ENCODE results near the gene PGM5. TPM values are rescaled to one million over a fixed set of nuclear protein-coding genes. Genes with fewer than 3 reads are reported as not detected.

The PGM5 gene
- total RNA-seq, 1 experiment from 2014 or later: 0.13 TPM

GRCh38 chr9:68416936-68417564 is 60.6 kb downstream of the PGM5 start:
- DNase-seq (ENCODE audit: low spot score) (peak; percentile 16), ATAC-seq (peak; percentile 86)
- Mint-ChIP-seq H3K4me1 (peaks cover 4% of the 10 kb centered on the region; the same call in 1 of the 2 replicates), H3K4me3 (no peak overlapping the region), H3K36me3 (no peaks in the 10 kb centered on the region), H3K9me3 (no peaks in the 10 kb centered on the region), H3K27me3 (ENCODE audit: low read depth) (peaks cover 10% of the 10 kb centered on the region), H3K27ac (no peak overlapping the region)
- TF ChIP-seq SMAD4 (CRISPR knock-in tag; IDR thresholded peaks at IDR 0.05): no peak
- no peak for TF ChIP-seq SOX15 (CRISPR knock-in tag; IDR thresholded peaks at IDR 0.05)
- TF ChIP-seq E2F5 (CRISPR knock-in tag; IDR thresholded peaks at IDR 0.05): no peak
- TF ChIP-seq TEAD1 (CRISPR knock-in tag; IDR thresholded peaks at IDR 0.05): no peak
- no peak for TF ChIP-seq ZNF219 (CRISPR knock-in tag; IDR thresholded peaks at IDR 0.05; ENCODE audit: borderline replicate concordance)
- no peak for TF ChIP-seq FOXP4 (CRISPR knock-in tag; IDR thresholded peaks at IDR 0.05)
- no peak for TF ChIP-seq ELF4 (CRISPR knock-in tag; IDR thresholded peaks at IDR 0.05; ENCODE audit: low read depth)
- TF ChIP-seq CTCF (IDR thresholded peaks at IDR 0.05): no peak
- no peak for TF ChIP-seq ATF1 (CRISPR knock-in tag; IDR thresholded peaks at IDR 0.05)
- no peak for TF ChIP-seq GABPB1 (CRISPR knock-in tag; IDR thresholded peaks at IDR 0.05)
- ChIA-PET CTCF (interaction anchor here (0.5 to 2.4 kb wide), 29 partner anchors 10 to 618 kb away, joined by 3 to 27 read pairs (median 4); partner anchors contain the start of genes FXN and TMEM252), POLR2A (no interaction called here)

- Mint-ChIP-seq H3K36me3 (no peaks in the 10 kb centered on the region), H3K4me3 (no peak overlapping the region), H3K27ac (no peak overlapping the region), H3K4me1 (no peaks in the 10 kb centered on the region), H3K9me3 (peaks cover under 1% of the 10 kb centered on the region), H3K27me3 (ENCODE audit: low read depth) (peaks cover 11% of the 10 kb centered on the region)
- no peak for TF ChIP-seq SMAD3 (CRISPR knock-in tag; IDR thresholded peaks at IDR 0.05; ENCODE audit: borderline replicate concordance)
- no peak for TF ChIP-seq ZNF532 (CRISPR knock-in tag; IDR thresholded peaks at IDR 0.05; ENCODE audit: borderline replicate concordance)
- no peak for TF ChIP-seq NR3C1 (CRISPR knock-in tag; conservative IDR thresholded peaks at IDR 0.05; ENCODE audit: low read depth)
- TF ChIP-seq MAX (CRISPR knock-in tag; IDR thresholded peaks at IDR 0.05): no peak
- TF ChIP-seq GABPB1 (CRISPR knock-in tag; IDR thresholded peaks at IDR 0.05): no peak
- TF ChIP-seq ZNF219 (CRISPR knock-in tag; IDR thresholded peaks at IDR 0.05; ENCODE audit: borderline replicate concordance): no peak
- no peak for TF ChIP-seq EMX1 (CRISPR knock-in tag; IDR thresholded peaks at IDR 0.05)
- no peak for TF ChIP-seq IRF2 (CRISPR knock-in tag; IDR thresholded peaks at IDR 0.05; ENCODE audit: borderline replicate concordance, low read depth)
- no peak for TF ChIP-seq ARID4B (CRISPR knock-in tag; IDR thresholded peaks at IDR 0.05; ENCODE audit: borderline replicate concordance)
- no peak for TF ChIP-seq E2F5 (CRISPR knock-in tag; IDR thresholded peaks at IDR 0.05)
- ChIA-PET CTCF (interaction anchor here (0.5 to 2.4 kb wide), 30 partner anchors 9 to 618 kb away, joined by 3 to 27 read pairs (median 4); partner anchors contain the start of genes FXN and TMEM252), POLR2A (no interaction called here)
- no peak for DNase-seq (ENCODE audit: low spot score)
- ATAC-seq: no peak
Measured at GRCh38 chr9:68417762-68418161, 61.4 kb downstream of the PGM5 start.
